Liver (tissue), 9 donors: Measurements from ENCODE around the gene CCL22. TPM values are rescaled to one million over a fixed set of nuclear protein-coding genes. Genes with fewer than 3 reads are reported as not detected.
"Not testable (repeated sequence)": the region's sequence is repeated elsewhere in the genome, so short reads cannot be mapped to it uniquely, and the experiment has no call there.

ENCODE experiments used
- DNase-seq: peaks from one replicate; pipeline ENCODE4 v3.0.0-alpha.2; 2017; ENCODE audit warnings: low spot score
- H3K27ac ChIP-seq, 2 donors: one replicate each; pipeline ENCODE4 v1.7.0; 2013; ENCODE audit warnings: inconsistent platforms in 2 of 2, low read length in 2 of 2, control low read depth in 1 of 2, low read depth in 1 of 2, mild to moderate bottlenecking in 1 of 2
- H3K27me3 ChIP-seq, 4 donors: one replicate each; pipeline versions ENCODE4 v1.6.1 to v1.7.0; 2013; ENCODE audit warnings: low read length in 3 of 4, inconsistent platforms in 1 of 4, mild to moderate bottlenecking in 1 of 4, moderate library complexity in 1 of 4; ENCODE audit not compliant: control insufficient read depth in 4 of 4, insufficient read depth in 4 of 4
- H3K36me3 ChIP-seq, 4 donors: one replicate each; pipeline versions ENCODE4 v1.6.1 to v1.7.0; 2013; ENCODE audit warnings: low read length in 3 of 4, mild to moderate bottlenecking in 3 of 4, low read depth in 1 of 4, moderate library complexity in 1 of 4; ENCODE audit not compliant: control insufficient read depth in 4 of 4, insufficient read depth in 3 of 4
- H3K4me1 ChIP-seq, 4 donors: one replicate each; pipeline versions ENCODE4 v1.6.1 to v1.7.0; 2013; ENCODE audit warnings: low read length in 3 of 4, mild to moderate bottlenecking in 3 of 4, moderate library complexity in 1 of 4; ENCODE audit not compliant: control insufficient read depth in 4 of 4, insufficient read depth in 4 of 4
- H3K4me3 ChIP-seq, 3 donors: one replicate each; pipeline versions ENCODE4 v1.6.1 to v1.7.0; 2013; ENCODE audit warnings: low read length in 3 of 3, control low read depth in 1 of 3, low read depth in 1 of 3, mild to moderate bottlenecking in 1 of 3
- H3K9ac ChIP-seq, 2 donors: one replicate each; pipeline ENCODE4 v1.7.0; 2013; ENCODE audit warnings: low read length in 2 of 2, mild to moderate bottlenecking in 2 of 2, moderate library complexity in 2 of 2, control low read depth in 1 of 2, low read depth in 1 of 2
- H3K9me3 ChIP-seq, 4 donors: one replicate each; pipeline versions ENCODE4 v1.6.1 to v1.7.0; 2013; ENCODE audit warnings: low read length in 3 of 4; ENCODE audit not compliant: control insufficient read depth in 4 of 4
- EGR1 ChIP-seq, 2 donors: IDR thresholded peaks; 2 replicates each; pipeline ENCODE4 v1.6.1; 2016 to 2018; ENCODE audit warnings: antibody characterized with exemption in 2 of 2, low read depth in 2 of 2
- FOXA1 ChIP-seq: IDR thresholded peaks from 2 replicates; pipeline ENCODE4 v1.6.1; 2016; ENCODE audit warnings: antibody characterized with exemption
- FOXA2 ChIP-seq: IDR thresholded peaks from 2 replicates; pipeline ENCODE4 v1.6.1; 2016; ENCODE audit warnings: antibody characterized with exemption
- GABPA ChIP-seq, 2 donors: IDR thresholded peaks in 1 of 2; conservative IDR thresholded peaks in 1 of 2; 2 replicates each; pipeline ENCODE4 v1.6.1; 2016; ENCODE audit warnings: antibody characterized with exemption in 2 of 2, mild to moderate bottlenecking in 1 of 2, moderate library complexity in 1 of 2
- HNF4A ChIP-seq, 2 donors: conservative IDR thresholded peaks; 2 replicates each; pipeline ENCODE4 v1.6.1; 2016; ENCODE audit warnings: antibody characterized with exemption in 2 of 2, mild to moderate bottlenecking in 2 of 2
- HNF4G ChIP-seq: IDR thresholded peaks from 2 replicates; pipeline ENCODE4 v1.6.1; 2016; ENCODE audit warnings: antibody characterized with exemption
- JUND ChIP-seq, 2 donors: IDR thresholded peaks; 2 replicates each; pipeline ENCODE4 v1.6.1; 2016; ENCODE audit warnings: antibody characterized with exemption in 2 of 2
- NR2F2 ChIP-seq: IDR thresholded peaks from 2 replicates; pipeline ENCODE4 v1.6.1; 2016; ENCODE audit warnings: antibody characterized with exemption
- RAD21 ChIP-seq, 2 donors: IDR thresholded peaks; 2 replicates each; pipeline ENCODE4 v1.6.1; 2016; ENCODE audit warnings: antibody characterized with exemption in 2 of 2, mild to moderate bottlenecking in 2 of 2
- RXRA ChIP-seq, 2 donors: IDR thresholded peaks; 2 replicates each; pipeline ENCODE4 v1.6.1; 2017 to 2018; ENCODE audit warnings: antibody characterized with exemption in 2 of 2, mild to moderate bottlenecking in 1 of 2
- SP1 ChIP-seq: IDR thresholded peaks from 2 replicates; pipeline ENCODE4 v1.6.1; 2018; ENCODE audit warnings: antibody characterized with exemption, mild to moderate bottlenecking
- TAF1 ChIP-seq: conservative IDR thresholded peaks from 2 replicates; pipeline ENCODE4 v1.6.1; 2016; ENCODE audit warnings: antibody characterized with exemption, mild to moderate bottlenecking
- YY1 ChIP-seq: IDR thresholded peaks from 2 replicates; pipeline ENCODE4 v1.6.1; 2016; ENCODE audit warnings: antibody characterized with exemption, mild to moderate bottlenecking
- ZBTB33 ChIP-seq: IDR thresholded peaks from 2 replicates; pipeline ENCODE4 v1.6.1; 2016; ENCODE audit warnings: antibody characterized with exemption
- WGBS: extraction: QIAGEN DNeasy Blood & Tissue Kit; methylation state at CpG from one replicate; pipeline ENCODE4 v1.1.7; 2013; 5-methylcytosine and 5-hydroxymethylcytosine counted together
- polyA plus RNA-seq, 2 donors: library from polyadenylated mRNA; stranded (reverse) in 1 of 2; unstranded in 1 of 2; fragments of 200-250 nt in 1 of 2; fragments of >200 nt in 1 of 2; fragmentation: Nextera tagmentation in 1 of 2; extraction: Ambion mirVana in 1 of 2; gene quantifications; one replicate each; pipeline versions ENCODE4 v1.2.1 to v1.2.3, GENCODE V29; 2013 to 2015
- total RNA-seq, 2 donors: library from RNA; depleted of rRNA; stranded (reverse); fragments of >200 nt; gene quantifications; one replicate each; pipeline ENCODE4 v1.2.3, GENCODE V29; 2014
- TF ChIP-seq, protein P1 (sequence below): IDR thresholded peaks from 2 replicates; pipeline ENCODE4 v1.6.1; 2016; ENCODE audit warnings: antibody characterized with exemption
- TF ChIP-seq, protein P2 (sequence below): IDR thresholded peaks from 2 replicates; pipeline ENCODE4 v1.6.1; 2016; ENCODE audit warnings: antibody characterized with exemption
- TF ChIP-seq, protein P3 (sequence below): IDR thresholded peaks from 2 replicates; pipeline ENCODE4 v1.6.1; 2016; ENCODE audit warnings: antibody characterized with exemption, mild to moderate bottlenecking
- TF ChIP-seq, protein P4 (sequence below): fragments of 150-350 bp; IDR thresholded peaks from 2 replicates; pipeline ENCODE4 v1.5.1; 2017; ENCODE audit warnings: improper control_type of control experiment, low read depth, low read length; ENCODE audit not compliant: missing input control
- donor health status: healthy.
- donor health status: healthy.
- donor health status: healthy.
- donor health status: healthy.
- donor health status: healthy.

The CCL22 gene
- total and polyA plus RNA-seq, 4 donors: 0.02 to 0.09 TPM; not detected in 2

GRCh38 chr16:57374925-57375465 is 16.4 kb downstream of the CCL22 start:
- not testable (repeated sequence) for H3K9ac ChIP-seq, H3K4me3 ChIP-seq, DNase-seq, H3K36me3 ChIP-seq, H3K27me3 ChIP-seq, H3K9me3 ChIP-seq
- 88% methylated on average over 8 of the region's 8 CpGs for WGBS
- Histone ChIP-seq H3K27ac (peak overlapping the region in 1 of 2 donors; percentile 98), H3K4me1 (peaks cover 4 to 52% (median 34%) of the 10 kb centered on the region in 4 donors)

DNA sequence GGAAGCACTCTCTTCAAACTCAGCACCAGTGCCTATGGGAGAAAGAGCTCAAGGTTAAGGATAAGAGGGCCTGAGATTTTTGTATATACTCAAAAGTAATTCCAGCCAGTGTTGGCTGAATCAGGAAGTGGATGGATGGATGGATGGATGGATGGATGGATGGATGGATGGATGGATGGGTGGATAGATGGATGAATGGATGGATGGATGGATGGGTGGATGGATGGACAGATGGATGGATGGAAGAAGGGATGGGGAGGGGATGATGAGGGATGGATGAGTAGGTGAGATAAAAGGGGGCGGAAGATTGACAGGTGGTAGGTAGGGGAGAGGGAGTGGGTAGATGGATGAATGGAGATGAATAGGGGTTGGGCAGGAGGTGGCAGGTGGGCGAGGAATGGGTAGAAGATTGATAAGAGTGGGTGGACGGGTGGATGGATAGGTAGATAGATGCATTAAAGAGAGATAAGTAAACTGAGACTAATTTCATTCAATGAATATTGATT is 17.8 kb downstream of the CCL22 start:
- DNase-seq: no peak
- TF ChIP-seq FOXA1: no peak
- TF ChIP-seq JUND (IDR thresholded peaks at IDR 0.05): no peak
- no peak for TF ChIP-seq RXRA (IDR thresholded peaks at IDR 0.05)
- no peak for TF ChIP-seq RAD21 (IDR thresholded peaks at IDR 0.05)
- TF ChIP-seq HNF4A (conservative IDR thresholded peaks at IDR 0.05): no peak
- TF ChIP-seq FOXA2: no peak
- TF ChIP-seq SP1: no peak
- TF ChIP-seq YY1: no peak
- TF ChIP-seq, protein P1, sequence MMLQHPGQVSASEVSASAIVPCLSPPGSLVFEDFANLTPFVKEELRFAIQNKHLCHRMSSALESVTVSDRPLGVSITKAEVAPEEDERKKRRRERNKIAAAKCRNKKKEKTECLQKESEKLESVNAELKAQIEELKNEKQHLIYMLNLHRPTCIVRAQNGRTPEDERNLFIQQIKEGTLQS: no peak
- TF ChIP-seq, protein P2, sequence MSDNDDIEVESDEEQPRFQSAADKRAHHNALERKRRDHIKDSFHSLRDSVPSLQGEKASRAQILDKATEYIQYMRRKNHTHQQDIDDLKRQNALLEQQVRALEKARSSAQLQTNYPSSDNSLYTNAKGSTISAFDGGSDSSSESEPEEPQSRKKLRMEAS: no peak
- no peak for TF ChIP-seq GABPA (IDR thresholded peaks at IDR 0.05 in 1 of 2, conservative IDR thresholded peaks at IDR 0.05 in 1 of 2)
- TF ChIP-seq HNF4G: no peak
- TF ChIP-seq, protein P3, sequence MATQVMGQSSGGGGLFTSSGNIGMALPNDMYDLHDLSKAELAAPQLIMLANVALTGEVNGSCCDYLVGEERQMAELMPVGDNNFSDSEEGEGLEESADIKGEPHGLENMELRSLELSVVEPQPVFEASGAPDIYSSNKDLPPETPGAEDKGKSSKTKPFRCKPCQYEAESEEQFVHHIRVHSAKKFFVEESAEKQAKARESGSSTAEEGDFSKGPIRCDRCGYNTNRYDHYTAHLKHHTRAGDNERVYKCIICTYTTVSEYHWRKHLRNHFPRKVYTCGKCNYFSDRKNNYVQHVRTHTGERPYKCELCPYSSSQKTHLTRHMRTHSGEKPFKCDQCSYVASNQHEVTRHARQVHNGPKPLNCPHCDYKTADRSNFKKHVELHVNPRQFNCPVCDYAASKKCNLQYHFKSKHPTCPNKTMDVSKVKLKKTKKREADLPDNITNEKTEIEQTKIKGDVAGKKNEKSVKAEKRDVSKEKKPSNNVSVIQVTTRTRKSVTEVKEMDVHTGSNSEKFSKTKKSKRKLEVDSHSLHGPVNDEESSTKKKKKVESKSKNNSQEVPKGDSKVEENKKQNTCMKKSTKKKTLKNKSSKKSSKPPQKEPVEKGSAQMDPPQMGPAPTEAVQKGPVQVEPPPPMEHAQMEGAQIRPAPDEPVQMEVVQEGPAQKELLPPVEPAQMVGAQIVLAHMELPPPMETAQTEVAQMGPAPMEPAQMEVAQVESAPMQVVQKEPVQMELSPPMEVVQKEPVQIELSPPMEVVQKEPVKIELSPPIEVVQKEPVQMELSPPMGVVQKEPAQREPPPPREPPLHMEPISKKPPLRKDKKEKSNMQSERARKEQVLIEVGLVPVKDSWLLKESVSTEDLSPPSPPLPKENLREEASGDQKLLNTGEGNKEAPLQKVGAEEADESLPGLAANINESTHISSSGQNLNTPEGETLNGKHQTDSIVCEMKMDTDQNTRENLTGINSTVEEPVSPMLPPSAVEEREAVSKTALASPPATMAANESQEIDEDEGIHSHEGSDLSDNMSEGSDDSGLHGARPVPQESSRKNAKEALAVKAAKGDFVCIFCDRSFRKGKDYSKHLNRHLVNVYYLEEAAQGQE: no peak
- TF ChIP-seq, protein P4, sequence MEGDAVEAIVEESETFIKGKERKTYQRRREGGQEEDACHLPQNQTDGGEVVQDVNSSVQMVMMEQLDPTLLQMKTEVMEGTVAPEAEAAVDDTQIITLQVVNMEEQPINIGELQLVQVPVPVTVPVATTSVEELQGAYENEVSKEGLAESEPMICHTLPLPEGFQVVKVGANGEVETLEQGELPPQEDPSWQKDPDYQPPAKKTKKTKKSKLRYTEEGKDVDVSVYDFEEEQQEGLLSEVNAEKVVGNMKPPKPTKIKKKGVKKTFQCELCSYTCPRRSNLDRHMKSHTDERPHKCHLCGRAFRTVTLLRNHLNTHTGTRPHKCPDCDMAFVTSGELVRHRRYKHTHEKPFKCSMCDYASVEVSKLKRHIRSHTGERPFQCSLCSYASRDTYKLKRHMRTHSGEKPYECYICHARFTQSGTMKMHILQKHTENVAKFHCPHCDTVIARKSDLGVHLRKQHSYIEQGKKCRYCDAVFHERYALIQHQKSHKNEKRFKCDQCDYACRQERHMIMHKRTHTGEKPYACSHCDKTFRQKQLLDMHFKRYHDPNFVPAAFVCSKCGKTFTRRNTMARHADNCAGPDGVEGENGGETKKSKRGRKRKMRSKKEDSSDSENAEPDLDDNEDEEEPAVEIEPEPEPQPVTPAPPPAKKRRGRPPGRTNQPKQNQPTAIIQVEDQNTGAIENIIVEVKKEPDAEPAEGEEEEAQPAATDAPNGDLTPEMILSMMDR: no peak
- no peak for TF ChIP-seq ZBTB33
- TF ChIP-seq NR2F2: no peak
- no peak for TF ChIP-seq TAF1
- no peak for TF ChIP-seq EGR1 (IDR thresholded peaks at IDR 0.05; ENCODE audit: low read depth in 2 of 2)
- Histone ChIP-seq H3K9me3 (no peaks in the 10 kb centered on the region), H3K4me3 (no peak overlapping the region), H3K36me3 (peaks cover 0 to 6% (median 3%) of the 10 kb centered on the region in 4 donors), H3K9ac (no peak overlapping the region), H3K27me3 (no peaks in the 10 kb centered on the region), H3K4me1 (peaks cover 7 to 58% (median 34%) of the 10 kb centered on the region in 4 donors), H3K27ac (no peak overlapping the region)
- WGBS: 96% methylated on average over 3 of the region's 3 CpGs
